ENCODE data around the gene ZBTB20.

Gene ZBTB20

GRCh38 chr3:115007966-115008365 lies 139.1 kb downstream of the ZBTB20 start:
- no peak for DNase-seq

- DNase-seq, result no peak
Observed at GRCh38 chr3:115004201-115005140, 142.6 kb downstream of the ZBTB20 start.

GRCh38 chr3:114998971-114999579 lies 148.0 kb downstream of the ZBTB20 start:
- DNase-seq, result no peak

GRCh38 chr3:114994554-114995341 lies 152.3 kb downstream of the ZBTB20 start:
- no peak for DNase-seq

- DNase-seq, result no peak
Observed at GRCh38 chr3:114985776-114986175, 161.3 kb downstream of the ZBTB20 start.

GRCh38 chr3:114983248-114983647 lies 163.8 kb downstream of the ZBTB20 start:
- DNase-seq, result no peak

GRCh38 chr3:114974387-114974786 lies 172.7 kb downstream of the ZBTB20 start:
- DNase-seq, result no peak

GRCh38 chr3:114973536-114973935 lies 173.6 kb downstream of the ZBTB20 start:
- DNase-seq, result no peak

GRCh38 chr3:114967168-114967567 lies 179.9 kb downstream of the ZBTB20 start:
- no peak for DNase-seq

GRCh38 chr3:114962189-114962588 lies 184.9 kb downstream of the ZBTB20 start:
- DNase-seq, result no peak

GRCh38 chr3:114958930-114959329 lies 188.2 kb downstream of the ZBTB20 start:
- DNase-seq, result no peak

GRCh38 chr3:114953800-114954199 lies 193.3 kb downstream of the ZBTB20 start:
- no peak for DNase-seq

- DNase-seq, result no peak
Observed at GRCh38 chr3:114953215-114953799, 193.8 kb downstream of the ZBTB20 start.

GRCh38 chr3:114942773-114943172 lies 204.3 kb downstream of the ZBTB20 start:
- DNase-seq, result no peak

- no peak for DNase-seq
Observed at GRCh38 chr3:114941626-114942309, 205.3 kb downstream of the ZBTB20 start.

GRCh38 chr3:114939920-114940319 lies 207.2 kb downstream of the ZBTB20 start:
- no peak for DNase-seq

GRCh38 chr3:114933407-114933806 lies 213.7 kb downstream of the ZBTB20 start:
- no peak for DNase-seq

- no peak for DNase-seq
Observed at GRCh38 chr3:114929971-114930732, 216.9 kb downstream of the ZBTB20 start.

- no peak for DNase-seq
Observed at GRCh38 chr3:114928989-114929640, 218.0 kb downstream of the ZBTB20 start.

GRCh38 chr3:114904633-114905032 lies 242.5 kb downstream of the ZBTB20 start:
- no peak for DNase-seq

- no peak for DNase-seq
Observed at GRCh38 chr3:114903213-114903612, 243.9 kb downstream of the ZBTB20 start.

Data from CD4-positive, alpha-beta T cell treated with Interleukin-4 for 4 hours (primary cell).